Breast epithelium (tissue), 4 donors: ENCODE data around the gene PDGFRA. TPM values are rescaled to one million over a fixed set of nuclear protein-coding genes. Genes with fewer than 3 reads are reported as not detected.

Source experiments
- DNase-seq, 2 donors: peaks; one replicate each; pipeline ENCODE4 v3.0.0-alpha.2; 2019; ENCODE audit warnings: low spot score in 2 of 2
- H3K27ac ChIP-seq, 2 donors: fragments of 200-600 bp; sonication (generic) in 1 of 2; one replicate each; pipeline ENCODE4 v1.5.1; 2016 to 2019; ENCODE audit warnings: mild to moderate bottlenecking in 1 of 2
- H3K27me3 ChIP-seq, 2 donors: fragments of 200-600 bp; sonication (generic) in 1 of 2; one replicate each; pipeline versions ENCODE4 v1.5.1 to v1.6.0; 2017 to 2019; ENCODE audit warnings: control low read depth in 1 of 2, mild to moderate bottlenecking in 1 of 2
- H3K36me3 ChIP-seq: fragments of 200-600 bp; one replicate; pipeline ENCODE4 v1.5.1; 2019
- H3K4me1 ChIP-seq, 2 donors: fragments of 200-600 bp; sonication (generic); one replicate each; pipeline ENCODE4 v1.5.1; 2016 to 2019; ENCODE audit warnings: control low read depth in 1 of 2
- H3K4me3 ChIP-seq, 3 donors: fragments of 200-600 bp; sonication (generic); 1 replicate in 2 of 3; 2 replicates in 1 of 3; pipeline ENCODE4 v1.5.1; 2016 to 2019; ENCODE audit warnings: mild to moderate bottlenecking in 3 of 3, moderate library complexity in 2 of 3
- H3K9me3 ChIP-seq, 2 donors: fragments of 200-600 bp; sonication (generic) in 1 of 2; one replicate each; pipeline ENCODE4 v1.5.1; 2016 to 2019; ENCODE audit warnings: control low read depth in 1 of 2
- CTCF ChIP-seq, 3 donors: fragments of 450-650 bp; IDR thresholded peaks; one replicate each; pipeline ENCODE4 v1.5.1; 2016 to 2017; ENCODE audit warnings: antibody characterized with exemption in 3 of 3, mild to moderate bottlenecking in 3 of 3, moderate library complexity in 3 of 3
- POLR2A ChIP-seq: fragments of 450-650 bp; IDR thresholded peaks from one replicate; pipeline ENCODE4 v1.6.1; 2016; ENCODE audit warnings: antibody characterized with exemption, mild to moderate bottlenecking, moderate library complexity
- POLR2AphosphoS5 ChIP-seq, 3 donors: sonication (generic); formaldehyde crosslinking; IDR thresholded peaks; one replicate each; pipeline ENCODE4 v1.6.1; 2017; ENCODE audit warnings: antibody characterized with exemption in 3 of 3
- intact Hi-C: fragments of 100-400 bp; cut with DNase I; formaldehyde crosslinking; loops from one replicate; pipeline ENCODE4 v1.15.1; 2023; ENCODE audit warnings: low total_unique reads
- total RNA-seq, 3 donors: library from RNA; depleted of rRNA; stranded (reverse); fragments of >200 nt; gene quantifications; one replicate each; pipeline ENCODE4 v1.1.0, GENCODE V29; 2016

PDGFRA gene
- total RNA-seq, 3 donors from 2014 or later: 125 to 154 (median 130) TPM

DNA sequence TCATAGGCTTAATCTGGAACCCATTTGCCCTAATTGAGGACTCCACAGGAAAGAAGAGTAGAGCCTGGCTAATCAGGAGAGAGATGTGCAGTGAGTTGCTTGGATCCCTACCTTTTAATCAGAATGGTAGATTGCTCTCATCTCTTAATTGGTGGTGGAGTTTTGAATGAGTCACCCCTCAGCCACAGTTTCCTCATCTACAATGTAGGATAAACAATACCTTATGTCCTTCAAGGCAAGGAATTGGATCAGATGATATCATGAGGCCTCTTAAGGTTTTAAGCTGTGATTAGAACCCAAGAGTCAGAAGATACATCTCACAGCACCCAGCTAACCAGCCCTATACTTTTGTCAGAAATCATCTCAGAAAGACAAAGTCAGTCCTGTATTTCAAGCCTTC, 39.1 kb downstream of the PDGFRA start:
- H3K4me1 ChIP-seq: no peaks in the 10 kb centered on the region
- TF ChIP-seq CTCF (IDR thresholded peaks at IDR 0.05) (no peak), POLR2A (no peak), POLR2AphosphoS5 (IDR thresholded peaks at IDR 0.05) (no peak)
- intact Hi-C loops: no loop called here
- H3K27ac ChIP-seq: peak overlapping the region in 1 of 2 donors; percentile 10
- DNase-seq: no peak
- H3K4me3 ChIP-seq: no peak overlapping the region
- H3K9me3 ChIP-seq: no peaks in the 10 kb centered on the region
- H3K36me3 ChIP-seq: no peaks in the 10 kb centered on the region
- H3K27me3 ChIP-seq: no peaks in the 10 kb centered on the region

DNA sequence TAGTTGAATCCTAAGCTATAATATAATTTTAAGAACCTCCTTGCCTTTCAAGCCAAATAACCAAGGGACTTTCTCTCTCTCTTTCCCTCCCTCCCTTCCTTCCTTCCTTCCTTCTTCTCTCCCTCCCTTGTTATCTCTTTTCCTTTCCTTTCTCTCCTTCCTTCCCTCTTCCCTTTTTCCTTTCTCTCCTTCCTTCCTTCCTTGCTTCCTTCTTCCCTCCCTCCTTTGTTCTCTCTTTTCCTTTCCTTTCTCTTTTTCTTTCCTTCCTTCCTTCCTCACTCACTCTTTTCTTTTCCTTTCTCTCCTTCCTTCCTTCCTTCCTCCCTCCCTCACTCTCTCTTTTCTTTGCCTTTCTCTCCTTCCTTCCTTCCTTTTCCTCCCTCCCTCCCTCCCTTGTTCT, 42.4 kb downstream of the PDGFRA start:
- H3K9me3 ChIP-seq: no peaks in the 10 kb centered on the region
- intact Hi-C loops: no loop called here
- no peaks in the 10 kb centered on the region for H3K36me3 ChIP-seq
- no peaks in the 10 kb centered on the region for H3K27me3 ChIP-seq
- H3K4me3 ChIP-seq: no peak overlapping the region
- DNase-seq: no peak
- peaks cover 0 to 3% of the 10 kb centered on the region in 2 donors for H3K4me1 ChIP-seq
- no peak overlapping the region for H3K27ac ChIP-seq
- TF ChIP-seq CTCF (IDR thresholded peaks at IDR 0.05) (no peak), POLR2AphosphoS5 (IDR thresholded peaks at IDR 0.05) (no peak)

GRCh38 chr4:54272051-54272450, 43.0 kb downstream of the PDGFRA start:
- H3K9me3 ChIP-seq: no peaks in the 10 kb centered on the region
- no peak for DNase-seq
- TF ChIP-seq POLR2AphosphoS5 (IDR thresholded peaks at IDR 0.05): no peak
- TF ChIP-seq CTCF (IDR thresholded peaks at IDR 0.05): no peak
- no peak for TF ChIP-seq POLR2A
- H3K4me1 ChIP-seq: peaks cover 0 to 3% of the 10 kb centered on the region in 2 donors
- no peak overlapping the region for H3K27ac ChIP-seq
- H3K27me3 ChIP-seq: no peaks in the 10 kb centered on the region
- H3K36me3 ChIP-seq: no peaks in the 10 kb centered on the region
- H3K4me3 ChIP-seq: no peak overlapping the region
- intact Hi-C loops: no loop called here

DNA sequence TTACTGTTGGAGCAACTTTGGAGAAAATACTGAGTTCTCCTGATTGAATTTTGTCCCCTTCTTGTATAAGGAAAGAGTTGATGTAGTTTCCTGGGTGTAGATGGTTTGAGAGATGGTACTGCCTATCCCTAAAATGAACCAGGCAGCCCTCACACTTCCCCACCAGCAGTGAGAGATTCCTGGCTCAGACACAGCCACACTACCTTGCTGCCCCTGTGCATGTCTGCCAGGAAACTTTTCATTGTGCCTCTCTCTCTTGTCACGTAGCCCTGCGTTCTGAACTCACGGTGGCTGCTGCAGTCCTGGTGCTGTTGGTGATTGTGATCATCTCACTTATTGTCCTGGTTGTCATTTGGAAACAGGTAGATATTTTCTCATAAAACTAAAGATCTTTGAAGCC, 45.2 kb downstream of the PDGFRA start:
- H3K27ac ChIP-seq: no peak overlapping the region
- TF ChIP-seq POLR2AphosphoS5 (IDR thresholded peaks at IDR 0.05) (no peak), POLR2A (no peak), CTCF (IDR thresholded peaks at IDR 0.05) (no peak)

GRCh38 chr4:54274795-54275665, 45.9 kb downstream of the PDGFRA start:
- Histone ChIP-seq H3K4me3 (no peak overlapping the region), H3K36me3 (no peaks in the 10 kb centered on the region), H3K27ac (no peak overlapping the region), H3K9me3 (no peaks in the 10 kb centered on the region), H3K4me1 (peaks cover 0 to 3% of the 10 kb centered on the region in 2 donors), H3K27me3 (no peaks in the 10 kb centered on the region)
- intact Hi-C loops: no loop called here
- DNase-seq: no peak
- no peak for TF ChIP-seq POLR2A
- TF ChIP-seq CTCF (IDR thresholded peaks at IDR 0.05): no peak
- TF ChIP-seq POLR2AphosphoS5 (IDR thresholded peaks at IDR 0.05): no peak

More for the DNA sequence above, 45.2 kb downstream of the PDGFRA start:
- intact Hi-C loops: no loop called here
- no peak for DNase-seq
- Histone ChIP-seq H3K9me3 (no peaks in the 10 kb centered on the region), H3K36me3 (no peaks in the 10 kb centered on the region), H3K4me1 (peaks cover 0 to 3% of the 10 kb centered on the region in 2 donors), H3K27me3 (no peaks in the 10 kb centered on the region), H3K4me3 (no peak overlapping the region)
